ENCODE results near the gene DUSP10. TPM values are rescaled to one million over a fixed set of nuclear protein-coding genes. Genes with fewer than 3 reads are reported as not detected.

The DUSP10 gene
- polyA plus RNA-seq, 3 donors from 2014 or later: 10.7 to 25.6 (median 14.7) TPM

DNA sequence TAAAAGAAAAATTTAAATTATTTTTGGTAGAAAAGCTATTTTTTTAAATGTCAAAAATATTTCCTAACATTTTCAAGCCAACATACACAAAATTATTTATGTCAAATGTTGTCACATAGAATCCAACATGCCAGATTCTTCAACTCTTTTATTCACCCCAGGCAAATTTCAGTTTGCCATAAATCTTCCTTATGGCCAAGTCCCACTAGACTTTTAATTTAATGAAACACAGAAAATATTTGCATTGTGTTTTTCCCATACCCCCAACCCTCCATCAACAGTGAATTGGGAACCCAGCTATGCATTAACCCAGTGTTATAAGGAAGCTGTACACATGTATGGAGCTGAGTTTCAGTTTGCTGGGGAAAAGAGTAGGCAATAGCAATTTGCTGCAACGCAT is 41.4 kb downstream of the DUSP10 start:
- Mint-ChIP-seq H3K36me3 (peaks cover 10 to 55% (median 30%) of the 10 kb centered on the region in 3 donors), H3K9me3 (no peaks in the 10 kb centered on the region), H3K27me3 (ENCODE audit: low read depth in 3 of 3) (peaks cover 0 to 2% (median under 1%) of the 10 kb centered on the region in 3 donors), H3K27ac (no peak overlapping the region), H3K4me3 (no peak overlapping the region), H3K4me1 (peaks cover 21 to 44% of the 10 kb centered on the region in 2 donors)
- DNase-seq: no peak

DNA sequence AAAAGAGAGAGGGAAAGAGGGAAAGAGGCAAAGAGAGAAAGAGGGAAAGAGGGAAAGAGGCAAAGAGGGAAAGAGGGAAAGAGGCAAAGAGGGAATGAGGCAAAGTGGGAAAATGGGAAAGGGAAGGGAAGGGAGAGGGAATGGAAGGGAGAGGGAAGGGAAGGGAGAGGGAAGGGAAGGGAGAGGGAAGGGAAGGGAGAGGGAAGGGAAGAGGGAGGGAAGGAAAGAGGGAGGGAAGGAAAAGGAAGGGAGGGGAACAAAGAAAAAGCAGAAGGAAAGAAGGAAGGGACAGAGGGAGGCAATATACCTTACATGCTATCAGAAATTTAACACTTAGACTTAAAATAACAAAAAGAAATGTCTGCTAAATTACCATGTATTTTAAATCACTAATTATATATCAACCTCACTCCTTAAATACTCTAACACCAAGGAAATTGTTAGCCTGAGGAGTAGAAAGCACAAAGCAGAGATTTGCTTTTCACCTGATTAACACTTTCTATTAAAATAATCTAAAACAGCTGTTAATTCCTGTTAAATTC is 41.8 kb downstream of the DUSP10 start:
- Mint-ChIP-seq H3K4me3 (no peak overlapping the region), H3K27me3 (ENCODE audit: low read depth in 3 of 3) (peaks cover 0 to 2% (median 1%) of the 10 kb centered on the region in 3 donors), H3K4me1 (peaks cover 18 to 40% of the 10 kb centered on the region in 2 donors), H3K9me3 (no peaks in the 10 kb centered on the region), H3K36me3 (peaks cover 7 to 52% (median 27%) of the 10 kb centered on the region in 3 donors), H3K27ac (no peak overlapping the region)
- DNase-seq: no peak

DNA sequence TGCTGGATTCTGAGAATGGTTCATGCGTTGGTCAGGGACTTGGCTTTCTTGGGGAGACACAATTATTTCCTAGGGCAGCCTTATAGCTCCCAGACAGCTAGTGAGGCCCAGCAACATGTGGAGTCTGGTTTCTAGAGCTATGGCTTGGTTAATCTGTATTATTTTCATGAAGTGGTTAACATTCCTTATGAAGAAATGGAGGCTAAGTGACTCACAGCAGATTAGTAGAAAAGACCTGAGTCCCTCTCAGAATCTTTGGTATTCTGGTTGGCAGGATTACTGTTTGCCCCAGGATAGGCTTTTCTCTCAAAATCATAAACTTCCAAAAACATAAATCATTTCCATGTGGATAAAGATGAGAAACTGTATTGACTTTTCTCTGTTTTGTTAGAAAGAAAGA is 42.3 kb downstream of the DUSP10 start:
- peaks cover 7 to 50% (median 23%) of the 10 kb centered on the region in 3 donors for H3K36me3 Mint-ChIP-seq
- peaks cover 18 to 40% of the 10 kb centered on the region in 2 donors for H3K4me1 Mint-ChIP-seq
- H3K9me3 Mint-ChIP-seq: no peaks in the 10 kb centered on the region
- H3K4me3 Mint-ChIP-seq: no peak overlapping the region
- no peak overlapping the region for H3K27ac Mint-ChIP-seq
- peaks cover 0 to 2% (median 1%) of the 10 kb centered on the region in 3 donors for H3K27me3 Mint-ChIP-seq (ENCODE audit: low read depth in 3 of 3)
- no peak for DNase-seq

DNA sequence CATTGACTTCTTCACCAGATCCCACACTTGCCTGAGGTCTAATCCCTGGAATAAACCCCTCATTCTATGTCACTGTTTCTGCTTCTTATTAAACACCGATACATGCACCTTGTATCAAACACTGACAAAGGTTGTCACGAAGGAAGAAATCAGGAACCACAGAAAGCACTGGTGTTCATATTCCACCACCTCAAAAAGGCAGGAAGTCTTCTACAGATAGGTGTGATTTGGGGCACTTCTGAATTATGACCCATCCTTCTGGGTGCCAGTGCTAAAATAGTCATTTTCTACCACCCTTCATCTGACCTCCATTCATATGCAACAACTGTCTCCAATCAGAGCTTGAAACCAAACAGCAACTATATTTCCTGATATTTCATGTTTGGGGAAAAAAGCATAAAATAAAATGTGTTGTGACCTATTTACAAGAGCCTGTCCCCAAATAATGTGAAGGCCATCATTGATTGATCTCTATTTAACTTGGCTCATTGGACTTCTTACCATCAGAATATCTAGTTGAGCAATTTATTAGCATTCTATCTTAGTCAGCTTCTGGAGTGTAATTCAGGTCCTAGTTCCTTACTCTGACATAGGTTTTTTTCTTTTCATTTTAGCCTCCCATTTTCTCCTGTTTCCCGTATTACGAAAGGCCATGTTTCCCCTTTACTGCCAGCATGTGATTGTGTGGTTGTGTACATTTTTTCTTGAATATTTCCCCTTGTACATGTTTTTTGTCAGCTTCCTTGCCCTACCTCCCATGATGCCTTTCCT is 43.1 kb downstream of the DUSP10 start:
- peak overlapping the region in 5 of 6 donors; percentile 32 to 88 (median 42) for H3K27ac Mint-ChIP-seq
- H3K4me1 Mint-ChIP-seq: peaks cover 18 to 40% of the 10 kb centered on the region in 2 donors
- H3K9me3 Mint-ChIP-seq: no peaks in the 10 kb centered on the region
- no peak for DNase-seq
- H3K4me3 Mint-ChIP-seq: peak overlapping the region; percentile 16 to 61 (median 45)
- H3K36me3 Mint-ChIP-seq: peaks cover 7 to 42% (median 17%) of the 10 kb centered on the region in 3 donors
- H3K27me3 Mint-ChIP-seq (ENCODE audit: low read depth in 3 of 3): peaks cover 0 to 2% (median 1%) of the 10 kb centered on the region in 3 donors

DNA sequence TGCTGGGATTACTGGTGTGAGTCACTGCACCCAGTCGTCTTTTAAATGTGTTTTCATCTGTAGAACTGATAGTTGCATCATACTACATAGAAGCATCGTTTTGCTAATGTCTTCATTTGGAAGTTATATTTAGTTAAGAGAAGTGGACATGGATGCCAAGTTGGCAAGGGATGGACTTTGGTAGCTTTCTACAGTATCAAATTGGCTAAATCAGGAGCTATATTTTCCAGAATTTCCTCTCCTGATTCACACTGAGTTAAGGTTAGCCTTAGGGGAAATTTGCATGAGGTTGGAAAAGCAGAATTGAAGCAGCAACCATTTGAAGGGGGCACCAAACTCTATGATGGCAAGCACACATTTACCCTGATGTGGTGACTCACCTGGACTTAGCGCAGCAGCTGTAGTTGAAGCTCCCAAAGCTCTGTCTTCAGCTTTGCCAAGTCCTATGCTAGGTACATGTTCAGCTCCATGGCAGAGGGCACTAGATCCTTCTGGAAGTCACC is 43.9 kb downstream of the DUSP10 start:
- Mint-ChIP-seq H3K27me3 (ENCODE audit: low read depth in 3 of 3) (peaks cover 0 to 2% (median 1%) of the 10 kb centered on the region in 3 donors), H3K4me3 (peak overlapping the region in 3 of 5 donors; percentile 38 to 61 (median 45)), H3K27ac (peak overlapping the region in 4 of 6 donors; percentile 36 to 88 (median 60)), H3K4me1 (peaks cover 18 to 40% of the 10 kb centered on the region in 2 donors), H3K9me3 (no peaks in the 10 kb centered on the region), H3K36me3 (peaks cover 4 to 41% (median 14%) of the 10 kb centered on the region in 3 donors)
- DNase-seq: no peak

DNA sequence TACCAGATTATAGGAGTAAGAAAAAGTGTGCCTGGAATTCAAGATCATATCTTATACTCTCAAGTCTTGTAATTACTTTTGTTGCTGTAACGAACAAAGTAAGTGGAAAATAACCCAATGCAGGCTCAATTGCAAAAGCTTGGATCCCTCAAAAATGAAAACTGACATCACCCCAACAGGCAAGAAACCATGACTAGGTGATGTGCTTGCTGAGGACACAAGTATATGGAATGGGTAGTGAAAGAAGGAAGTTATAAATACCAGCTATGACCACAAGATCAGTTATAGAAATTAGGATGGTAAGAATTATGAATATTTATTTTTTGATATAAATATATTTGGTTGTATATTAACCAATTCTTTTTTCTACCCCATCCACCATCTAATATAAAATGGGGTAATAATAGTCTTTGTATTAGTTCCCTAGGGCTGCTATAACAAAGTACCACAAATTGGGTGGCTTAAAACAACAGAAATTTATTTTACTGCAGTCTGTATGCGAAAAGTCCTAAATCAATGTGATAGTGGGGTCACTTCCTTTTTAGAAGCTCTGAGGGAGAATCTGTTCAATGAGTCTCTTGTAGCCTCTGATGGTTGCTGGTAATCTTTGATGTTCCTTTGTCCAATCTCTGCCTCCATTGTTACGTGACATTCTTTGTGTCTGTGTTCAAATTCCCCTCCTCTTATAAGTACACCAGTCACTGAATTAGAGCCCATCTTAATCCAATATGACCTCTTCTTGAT is 45.0 kb downstream of the DUSP10 start:
- peaks cover 0 to 2% (median 1%) of the 10 kb centered on the region in 3 donors for H3K27me3 Mint-ChIP-seq (ENCODE audit: low read depth in 3 of 3)
- DNase-seq: no peak
- H3K36me3 Mint-ChIP-seq: peaks cover 0 to 34% (median 6%) of the 10 kb centered on the region in 3 donors
- peak overlapping the region in 1 of 6 donors; percentile 46 for H3K27ac Mint-ChIP-seq
- no peaks in the 10 kb centered on the region for H3K9me3 Mint-ChIP-seq
- no peak overlapping the region for H3K4me3 Mint-ChIP-seq
- peaks cover 18 to 33% of the 10 kb centered on the region in 2 donors for H3K4me1 Mint-ChIP-seq

DNA sequence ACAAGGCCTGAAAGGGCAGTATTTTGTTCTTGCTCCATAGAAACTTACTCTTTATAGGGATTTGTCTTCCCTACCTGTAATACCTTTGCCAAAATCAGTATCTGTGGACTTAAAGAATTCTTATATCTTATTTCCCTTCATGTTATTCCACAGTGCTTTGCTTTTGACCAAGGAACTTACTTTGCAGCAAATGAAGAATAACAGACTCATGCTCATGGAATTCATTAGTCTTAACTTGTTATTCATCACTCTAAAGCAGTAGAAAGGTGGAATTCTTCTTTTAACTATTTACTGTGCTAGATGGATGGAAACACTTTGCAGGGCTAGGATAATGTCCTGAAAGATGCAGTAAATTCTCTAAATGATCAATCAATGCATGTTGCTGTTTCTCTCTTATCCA is 45.9 kb downstream of the DUSP10 start:
- DNase-seq: no peak
- H3K27me3 Mint-ChIP-seq (ENCODE audit: low read depth in 3 of 3): peaks cover 0 to 2% (median 1%) of the 10 kb centered on the region in 3 donors
- no peaks in the 10 kb centered on the region for H3K9me3 Mint-ChIP-seq
- no peak overlapping the region for H3K4me3 Mint-ChIP-seq
- H3K27ac Mint-ChIP-seq: no peak overlapping the region
- peaks cover 0 to 26% (median 0%) of the 10 kb centered on the region in 3 donors for H3K36me3 Mint-ChIP-seq
- peaks cover 17 to 27% of the 10 kb centered on the region in 2 donors for H3K4me1 Mint-ChIP-seq

DNA sequence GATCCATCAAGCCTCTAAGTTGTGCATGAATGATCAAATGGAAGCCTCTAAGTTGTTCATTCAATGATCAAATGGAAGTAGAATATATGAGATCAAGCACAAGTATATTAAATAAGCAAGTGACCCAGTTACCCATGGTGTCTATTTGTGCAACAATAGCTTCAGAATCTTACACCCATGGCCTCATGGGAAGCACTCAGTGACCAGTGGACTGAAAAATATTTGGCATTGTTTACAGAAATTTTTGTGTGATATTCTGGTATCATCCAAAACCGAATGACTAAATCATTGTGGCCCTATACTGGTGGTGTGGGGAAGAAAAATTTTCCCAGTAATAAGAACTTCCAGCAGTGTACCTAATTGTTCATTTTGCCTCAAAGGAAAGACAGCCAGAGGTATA is 46.6 kb downstream of the DUSP10 start:
- peaks cover 17 to 27% of the 10 kb centered on the region in 2 donors for H3K4me1 Mint-ChIP-seq
- peaks cover 0 to 25% (median 0%) of the 10 kb centered on the region in 3 donors for H3K36me3 Mint-ChIP-seq
- no peak overlapping the region for H3K27ac Mint-ChIP-seq
- no peak for DNase-seq
- no peaks in the 10 kb centered on the region for H3K9me3 Mint-ChIP-seq
- H3K4me3 Mint-ChIP-seq: no peak overlapping the region
- H3K27me3 Mint-ChIP-seq (ENCODE audit: low read depth in 3 of 3): peaks cover 0 to 2% (median 1%) of the 10 kb centered on the region in 3 donors

DNA sequence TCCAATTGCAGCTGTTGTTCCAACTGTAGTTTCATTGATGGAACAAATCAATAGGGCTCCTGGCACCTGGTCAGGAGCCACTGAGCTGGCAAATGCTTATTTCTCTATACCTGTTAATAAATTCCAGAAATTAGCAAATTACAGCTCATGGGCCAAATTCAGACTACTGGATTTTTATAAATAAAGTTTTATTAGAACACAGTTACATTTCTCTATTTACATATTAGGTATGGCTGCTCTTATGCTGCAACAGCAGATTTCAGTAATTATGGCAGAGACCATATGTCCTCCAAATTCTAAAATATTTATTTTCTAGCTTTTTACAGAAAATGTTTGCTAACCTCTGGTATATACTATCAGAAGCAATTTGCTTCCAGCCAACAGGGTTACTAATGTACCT is 47.8 kb downstream of the DUSP10 start:
- peaks cover 0 to 16% (median 0%) of the 10 kb centered on the region in 3 donors for H3K36me3 Mint-ChIP-seq
- H3K27ac Mint-ChIP-seq: no peak overlapping the region
- no peak for DNase-seq
- H3K27me3 Mint-ChIP-seq (ENCODE audit: low read depth in 3 of 3): peaks cover 0 to 2% (median 1%) of the 10 kb centered on the region in 3 donors
- H3K9me3 Mint-ChIP-seq: no peaks in the 10 kb centered on the region
- peaks cover 18 to 30% of the 10 kb centered on the region in 2 donors for H3K4me1 Mint-ChIP-seq
- no peak overlapping the region for H3K4me3 Mint-ChIP-seq

DNA sequence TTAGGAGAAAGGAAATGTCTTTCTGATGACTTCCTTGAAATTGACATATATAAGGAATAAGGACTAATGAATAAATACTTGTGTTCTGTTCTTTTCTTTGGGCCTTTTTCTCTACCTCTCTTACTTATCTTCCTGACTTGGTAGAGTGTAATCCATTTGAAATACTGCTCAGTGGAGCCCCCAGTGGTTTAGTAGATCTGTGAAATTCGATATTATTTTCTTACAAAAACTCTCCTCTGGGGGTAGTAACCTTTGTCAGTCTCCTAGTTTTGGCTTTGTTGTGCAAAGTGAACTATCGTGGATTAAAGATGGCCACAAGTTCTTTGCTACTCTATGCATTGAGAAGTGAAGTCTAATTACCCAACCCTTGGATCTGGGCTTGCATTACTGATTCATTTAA is 48.8 kb downstream of the DUSP10 start:
- no peak overlapping the region for H3K4me3 Mint-ChIP-seq
- no peak for DNase-seq
- H3K27ac Mint-ChIP-seq: no peak overlapping the region
- H3K27me3 Mint-ChIP-seq (ENCODE audit: low read depth in 3 of 3): peaks cover 0 to 1% (median 0%) of the 10 kb centered on the region in 3 donors
- no peaks in the 10 kb centered on the region for H3K9me3 Mint-ChIP-seq
- H3K36me3 Mint-ChIP-seq: peaks cover 0 to 6% (median 0%) of the 10 kb centered on the region in 3 donors
- H3K4me1 Mint-ChIP-seq: peaks cover 18 to 30% of the 10 kb centered on the region in 2 donors

DNA sequence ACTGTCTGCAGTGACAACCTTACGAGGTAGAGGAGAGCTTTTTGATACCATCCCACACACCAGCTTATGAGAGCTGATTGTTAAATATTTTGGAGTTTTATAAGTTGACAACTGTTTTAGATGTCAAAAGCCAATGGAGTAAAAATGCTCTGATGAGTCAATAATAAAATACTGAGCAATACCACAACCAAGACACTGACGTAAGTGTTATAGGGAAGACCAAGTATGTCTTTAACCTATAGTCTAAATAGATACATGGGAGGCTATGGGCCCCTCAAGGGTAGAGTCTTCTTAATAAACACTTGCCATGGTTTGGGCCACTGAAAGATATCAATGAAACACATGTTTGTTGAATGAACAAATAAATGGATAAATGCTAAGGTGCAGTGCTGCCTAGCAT is 49.2 kb downstream of the DUSP10 start:
- H3K36me3 Mint-ChIP-seq: peaks cover 0 to 3% (median 0%) of the 10 kb centered on the region in 3 donors
- H3K27ac Mint-ChIP-seq: no peak overlapping the region
- peaks cover 18 to 30% of the 10 kb centered on the region in 2 donors for H3K4me1 Mint-ChIP-seq
- H3K4me3 Mint-ChIP-seq: no peak overlapping the region
- no peak for DNase-seq
- peaks cover 0 to 1% (median 1%) of the 10 kb centered on the region in 3 donors for H3K27me3 Mint-ChIP-seq (ENCODE audit: low read depth in 3 of 3)
- H3K9me3 Mint-ChIP-seq: no peaks in the 10 kb centered on the region

DNA sequence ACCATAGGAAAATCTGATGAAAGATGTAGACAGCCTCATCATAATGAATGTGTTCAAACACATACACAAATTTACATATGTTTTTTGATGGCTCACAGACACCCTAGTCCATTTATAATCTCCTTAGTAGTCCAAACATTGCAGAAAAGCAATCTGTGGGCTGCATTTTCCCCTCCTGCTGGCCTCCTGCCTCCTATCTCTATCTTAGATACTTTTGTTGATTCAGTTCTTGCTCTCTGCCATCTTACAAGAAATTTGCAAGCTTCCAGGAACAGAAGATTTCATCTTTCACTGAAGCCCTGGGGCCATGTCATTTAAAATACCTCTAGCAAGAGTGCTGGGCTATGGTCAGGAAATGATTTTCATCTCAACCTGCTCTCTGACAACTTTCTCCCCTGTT is 50.6 kb downstream of the DUSP10 start:
- no peaks in the 10 kb centered on the region for H3K9me3 Mint-ChIP-seq
- H3K4me1 Mint-ChIP-seq: peaks cover 18 to 31% of the 10 kb centered on the region in 2 donors
- no peak overlapping the region for H3K27ac Mint-ChIP-seq
- H3K4me3 Mint-ChIP-seq: no peak overlapping the region
- peaks cover 0 to 3% (median 0%) of the 10 kb centered on the region in 3 donors for H3K36me3 Mint-ChIP-seq
- H3K27me3 Mint-ChIP-seq (ENCODE audit: low read depth in 3 of 3): peaks cover 0 to 2% (median 1%) of the 10 kb centered on the region in 3 donors
- DNase-seq: no peak

DNA sequence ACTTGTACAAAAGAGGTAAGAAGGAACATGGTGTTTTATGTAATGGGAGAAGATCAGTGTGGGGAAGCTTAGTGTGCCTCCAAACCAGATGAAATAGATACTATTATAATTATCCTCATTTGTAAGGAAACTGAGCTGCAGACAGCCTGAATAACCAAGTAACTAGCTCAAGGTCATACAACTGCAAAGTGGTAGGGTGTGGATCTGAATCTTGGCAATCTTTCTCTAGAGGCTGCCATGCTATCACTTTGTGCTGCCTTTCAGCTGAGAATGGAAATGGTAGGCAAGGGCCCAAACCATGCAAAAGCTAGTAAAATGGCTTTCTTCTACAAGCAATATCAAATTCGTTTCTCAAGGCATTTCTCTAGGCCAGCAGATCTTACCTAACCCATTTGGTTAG is 51.0 kb downstream of the DUSP10 start:
- Mint-ChIP-seq H3K4me1 (peaks cover 18 to 31% of the 10 kb centered on the region in 2 donors), H3K4me3 (no peak overlapping the region), H3K27ac (peak overlapping the region in 1 of 6 donors; percentile 39), H3K36me3 (peaks cover 0 to 3% (median 0%) of the 10 kb centered on the region in 3 donors), H3K27me3 (ENCODE audit: low read depth in 3 of 3) (peaks cover 0 to 2% (median 2%) of the 10 kb centered on the region in 3 donors), H3K9me3 (no peaks in the 10 kb centered on the region)
- DNase-seq: no peak

Measured in immature natural killer cell (primary cell).